GM12872 (cell line): ENCODE results near the gene TPRA1.

Experiments used
- CTCF ChIP-seq: IDR thresholded peaks from 3 replicates; pipeline ENCODE4 v1.5.1; 2011; ENCODE audit warnings: low read depth, mild to moderate bottlenecking, low read length, moderate library complexity; ENCODE audit not compliant: insufficient read depth

TPRA1 gene

GRCh38 chr3:127607675-127608361, 17.3 kb upstream of the TPRA1 start:
- TF ChIP-seq CTCF, result no peak

GRCh38 chr3:127606981-127607595, 16.6 kb upstream of the TPRA1 start:
- no peak for TF ChIP-seq CTCF

GRCh38 chr3:127606086-127606805, 15.7 kb upstream of the TPRA1 start:
- no peak for TF ChIP-seq CTCF

- no peak for TF ChIP-seq CTCF
These were observed 14.1 kb upstream of the TPRA1 start for GRCh38 chr3:127604546-127605165.

- TF ChIP-seq CTCF, result no peak
These were observed 13.5 kb upstream of the TPRA1 start for GRCh38 chr3:127604035-127604434.

GRCh38 chr3:127600749-127601456, 10.4 kb upstream of the TPRA1 start:
- TF ChIP-seq CTCF, result no peak
